Mesangial cell (primary cell): ENCODE measurements around the gene BCAS4. TPM values are rescaled to one million over a fixed set of nuclear protein-coding genes. Genes with fewer than 3 reads are reported as not detected.

Experiments
- total RNA-seq: library from RNA; depleted of rRNA; stranded (reverse); fragments of >200 nt; gene quantifications from 2 replicates; pipeline ENCODE4 v1.2.3, GENCODE V29; 2015

Gene BCAS4, protein sequence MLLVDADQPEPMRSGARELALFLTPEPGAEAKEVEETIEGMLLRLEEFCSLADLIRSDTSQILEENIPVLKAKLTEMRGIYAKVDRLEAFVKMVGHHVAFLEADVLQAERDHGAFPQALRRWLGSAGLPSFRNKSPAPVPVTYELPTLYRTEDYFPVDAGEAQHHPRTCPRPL
- total RNA-seq = 18.4 and 24.2 TPM in 2 replicates

GRCh38 chr20:50794846-50795634, at the start of gene BCAS4:
TSS of gene BCAS4 (plus strand) at chr20:50795061. CDS start at chr20:50795084, 23 bp downstream.

Other genes starting within 250 kb of the BCAS4 start
- 0.33 and 0.63 TPM in 2 replicates for gene RIPOR3, start 103.5 kb upstream of the BCAS4 start, total RNA-seq
- 5.1 and 25.1 TPM in 2 replicates for gene PARD6B, start 63.5 kb upstream of the BCAS4 start, total RNA-seq
- gene ADNP, start 136.4 kb downstream of the BCAS4 start, total RNA-seq = 25.7 and 42.6 TPM in 2 replicates
- gene DPM1, start 163.5 kb downstream of the BCAS4 start, total RNA-seq = 22.7 and 45.5 TPM in 2 replicates
- gene MOCS3, start 163.8 kb downstream of the BCAS4 start, total RNA-seq = 5.9 and 6.6 TPM in 2 replicates
- 33.8 and 34.1 TPM in 2 replicates for gene KCNG1, start 228.0 kb downstream of the BCAS4 start, total RNA-seq